ENCODE results near the gene OXSR1.

DNA sequence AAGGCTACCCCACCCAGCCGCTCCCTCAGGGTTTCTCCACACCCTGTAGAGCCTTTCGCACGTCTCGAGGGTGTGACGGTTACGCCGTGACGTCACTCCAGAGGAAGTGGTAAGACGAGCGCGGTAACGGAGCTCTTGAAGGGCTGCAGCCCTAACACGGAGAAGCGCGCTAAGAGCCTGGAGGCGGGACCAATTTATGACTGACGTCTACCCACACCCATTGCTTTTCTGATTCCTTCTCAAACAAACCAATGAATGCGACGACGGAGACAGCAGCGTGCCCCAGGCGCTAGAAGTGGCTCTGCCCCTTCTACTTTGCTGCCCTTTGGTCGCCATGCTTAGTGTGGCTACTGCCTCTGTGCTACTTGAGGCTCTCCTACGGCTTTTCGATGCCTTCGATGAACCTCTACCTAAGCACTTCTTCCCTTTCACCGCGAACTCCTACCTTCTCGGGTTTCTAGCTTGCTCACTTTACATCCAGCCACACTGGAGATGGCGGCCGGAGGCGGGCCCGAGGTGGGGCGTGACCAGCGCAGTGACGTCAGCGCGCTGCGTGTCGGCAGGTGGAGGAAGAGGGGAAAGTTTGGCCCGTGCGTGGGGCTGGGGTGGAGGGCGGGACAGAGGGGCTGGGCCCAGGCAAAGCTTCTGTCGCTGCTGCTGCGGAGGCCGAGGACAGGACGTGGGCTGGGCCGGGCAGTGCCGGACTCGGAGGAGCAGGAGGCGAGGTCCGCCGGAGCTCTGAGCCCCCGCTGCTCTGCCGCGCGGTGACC lies at the start of gene OXSR1:
- TF ChIP-seq CTCF (IDR thresholded peaks at IDR 0.05) (no peak), SIN3A (IDR thresholded peaks at IDR 0.05; ENCODE audit: borderline replicate concordance, insufficient read depth, low read depth, low read length) (no peak; the same call in 1 of the 2 replicates)

All from Panc1 (cell line).